ENCODE results near the gene TMEM106A. TPM values are rescaled to one million over a fixed set of nuclear protein-coding genes. Genes with fewer than 3 reads are reported as not detected.
"Not testable (repeated sequence)": the region's sequence is repeated elsewhere in the genome, so short reads cannot be mapped to it uniquely, and the experiment has no call there.

Gene TMEM106A
- total RNA-seq: 10 to 100 TPM in 2 of 4 donors, 1 to 10 TPM in 2; 2.3 to 20.7 (median 11.9) TPM

GRCh38 chr17:43211480-43212402, at the start of gene TMEM106A:
Gene TMEM106A (plus strand): TSS chr17:43211875. CDS start chr17:43213042, 1,167 bp downstream.
- peak; percentile 15 to 46 for TF ChIP-seq POLR2A (IDR thresholded peaks at IDR 0.05)
- TF ChIP-seq CTCF (IDR thresholded peaks at IDR 0.05): peak; percentile 24 to 58 (median 36)
- intact Hi-C loops (cut with DNase I; ENCODE audit: low total_unique reads): no loop called here
- H3K4me3 ChIP-seq: peak within 1 kb of the TSS; percentile 64 to 78
- no peaks in the 10 kb centered on the region for H3K27me3 ChIP-seq
- H3K9me3 ChIP-seq: no peaks in the 10 kb centered on the region
- H3K36me3 ChIP-seq: no peaks in the 10 kb centered on the region
- DNase-seq: peak; percentile 79 to 83
- H3K27ac ChIP-seq: peak within 1 kb of the TSS; percentile 86 to 90
- H3K4me1 ChIP-seq: no peaks in the 10 kb centered on the region

- H3K4me1 ChIP-seq; H3K9me3 ChIP-seq; H3K4me3 ChIP-seq; H3K36me3 ChIP-seq; H3K27ac ChIP-seq; DNase-seq; H3K27me3 ChIP-seq; intact Hi-C loops (cut with DNase I; ENCODE audit: low total_unique reads): not testable (repeated sequence)
Observed at GRCh38 chr17:43165971-43166370, 45.7 kb upstream of the TMEM106A start.

GRCh38 chr17:43169561-43170139, 42.0 kb upstream of the TMEM106A start:
- peak overlapping the region; percentile 97 to 99 for H3K27ac ChIP-seq
- peak overlapping the region; percentile 74 to 85 for H3K4me3 ChIP-seq
- no peaks in the 10 kb centered on the region for H3K36me3 ChIP-seq
- peak; percentile 29 to 34 for DNase-seq
- no peaks in the 10 kb centered on the region for H3K27me3 ChIP-seq
- intact Hi-C loops (cut with DNase I; ENCODE audit: low total_unique reads): no loop called here
- TF ChIP-seq POLR2A (IDR thresholded peaks at IDR 0.05) (no peak), CTCF (IDR thresholded peaks at IDR 0.05) (no peak)
- peaks cover 19 to 20% of the 10 kb centered on the region in 2 donors for H3K4me1 ChIP-seq
- no peaks in the 10 kb centered on the region for H3K9me3 ChIP-seq

- intact Hi-C loops (cut with DNase I; ENCODE audit: low total_unique reads): no loop called here
- no peaks in the 10 kb centered on the region for H3K27me3 ChIP-seq
- DNase-seq: peak; percentile 83 to 93
- peaks cover 19 to 20% of the 10 kb centered on the region in 2 donors for H3K4me1 ChIP-seq
- H3K36me3 ChIP-seq: no peaks in the 10 kb centered on the region
- H3K27ac ChIP-seq: peak overlapping the region; percentile 97 to 99
- H3K9me3 ChIP-seq: no peaks in the 10 kb centered on the region
- TF ChIP-seq CTCF (IDR thresholded peaks at IDR 0.05): peak in 1 of 4 experiments; percentile 4
- TF ChIP-seq POLR2A (IDR thresholded peaks at IDR 0.05): peak; percentile 38 to 76
- peak overlapping the region; percentile 74 to 85 for H3K4me3 ChIP-seq
Observed at GRCh38 chr17:43170140-43170765, 41.4 kb upstream of the TMEM106A start.

- no peaks in the 10 kb centered on the region for H3K27me3 ChIP-seq
- H3K9me3 ChIP-seq: no peaks in the 10 kb centered on the region
- intact Hi-C loops (cut with DNase I; ENCODE audit: low total_unique reads): no loop called here
- DNase-seq: peak; percentile 97
- peak within 1 kb of the TSS; percentile 97 to 99 for H3K27ac ChIP-seq
- peak within 1 kb of the TSS; percentile 74 to 85 for H3K4me3 ChIP-seq
- peaks cover 20 to 26% of the 10 kb centered on the region in 2 donors for H3K4me1 ChIP-seq
- H3K36me3 ChIP-seq: no peaks in the 10 kb centered on the region
- TF ChIP-seq CTCF (IDR thresholded peaks at IDR 0.05) (peak in 2 of 4 experiments; percentile 22 to 40), POLR2A (IDR thresholded peaks at IDR 0.05) (peak; percentile 79 to 87)
Observed at GRCh38 chr17:43170766-43171585, 40.7 kb upstream of the TMEM106A start, which contains the start of gene NBR1. Gene NBR1 (plus strand): TSS chr17:43171214. CDS start chr17:43175800, 4,586 bp downstream.
